ENCODE results near the gene PARP15. TPM values are rescaled to one million over a fixed set of nuclear protein-coding genes. Genes with fewer than 3 reads are reported as not detected.

The PARP15 gene
- total RNA-seq, 1 experiment from 2014 or later = 0.24 TPM

DNA sequence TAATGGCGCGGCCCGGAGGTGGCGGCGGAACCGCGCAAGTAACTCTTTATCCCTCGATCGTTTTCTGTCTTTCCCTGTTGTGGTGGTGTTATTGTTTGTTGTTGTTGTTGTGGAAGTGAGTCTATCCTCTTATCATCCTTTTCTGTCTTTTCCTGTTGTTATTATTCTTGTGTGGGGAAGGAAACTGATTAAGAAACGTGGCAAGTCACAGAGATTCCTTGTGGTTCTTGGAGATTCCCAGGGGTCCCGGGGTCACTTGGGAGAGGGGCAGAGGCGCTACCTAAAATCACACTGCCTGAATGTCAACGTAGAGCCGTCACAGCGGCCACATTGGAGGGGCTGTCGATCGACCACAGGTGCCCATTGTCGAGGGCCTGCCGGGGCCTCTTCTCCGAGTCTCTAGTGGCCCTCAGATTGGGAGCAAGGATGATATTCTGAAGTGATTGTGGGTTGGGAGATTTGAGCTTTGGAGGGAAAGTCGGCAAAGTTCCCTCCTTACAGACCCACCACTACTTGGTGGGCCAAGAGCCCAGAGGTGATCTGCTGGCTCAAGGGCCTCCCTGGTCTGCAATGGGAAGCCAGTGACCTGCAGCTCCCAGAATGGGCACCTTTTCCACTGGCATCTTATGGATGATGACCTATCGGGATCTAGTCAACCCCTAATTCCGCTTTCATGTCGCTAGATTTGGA, 104.0 kb downstream of the PARP15 start:
- peaks cover 7% of the 10 kb centered on the region; the same call in 1 of the 2 replicates for H3K4me1 ChIP-seq (ENCODE audit: insufficient read depth, low read length)
- Mint-ChIP-seq H3K9me3 (peaks cover 3 to 4% of the 10 kb centered on the region in 2 experiments; a peak in 4 of 5 replicates), H3K4me3 (peak overlapping the region; percentile 76 to 83), H3K27me3 (ENCODE audit: low read depth) (peaks cover 5% of the 10 kb centered on the region; the same call in 1 of the 2 replicates), H3K27ac (0 out of 7 replicates have a peak overlapping the region, but pooled peaks of 1 of the 3 experiments have one; percentile 0), H3K36me3 (ENCODE audit: insufficient read depth in 1 of 3, low read depth in 3 of 3) (peaks cover 0 to 10% (median 2%) of the 10 kb centered on the region in 3 experiments; a peak in 5 of 7 replicates), H3K4me1 (peaks cover 22 to 23% of the 10 kb centered on the region in 2 experiments)
- H3K4ac ChIP-seq (ENCODE audit: low read depth, low read length) = no peak overlapping the region; the same call in 1 of the 2 replicates
- H4K5ac ChIP-seq (ENCODE audit: insufficient read length, low read depth, low read length) = no peak overlapping the region
- H3K9ac ChIP-seq (ENCODE audit: extremely low read depth, insufficient read length, low read length) = peak overlapping the region; percentile 38
- H2BK5ac ChIP-seq (ENCODE audit: insufficient read length, low read length) = no peak overlapping the region
- H2BK12ac ChIP-seq (ENCODE audit: insufficient read length, low read depth, low read length) = no peak overlapping the region
- H3K56ac ChIP-seq (ENCODE audit: insufficient read length, low read depth, low read length) = no peak overlapping the region
- no peaks in the 10 kb centered on the region for H3K9me3 ChIP-seq (ENCODE audit: control insufficient read depth, low read depth, low read length)
- H3K79me2 ChIP-seq (ENCODE audit: insufficient read depth, low read length) = no peaks in the 10 kb centered on the region
- no peak overlapping the region for H4K91ac ChIP-seq (ENCODE audit: insufficient read length, low read depth, low read length)
- peak overlapping the region; percentile 59 for H2AFZ ChIP-seq (ENCODE audit: low read length)
- H2BK15ac ChIP-seq (ENCODE audit: low read depth, low read length) = no peak overlapping the region
- no peaks in the 10 kb centered on the region for H4K20me1 ChIP-seq (ENCODE audit: control insufficient read depth, insufficient read depth, insufficient read length)
- peaks cover 17% of the 10 kb centered on the region for H3K23me2 ChIP-seq (ENCODE audit: insufficient read length, low read depth, low read length, poor library complexity, severe bottlenecking)
- H3K18ac ChIP-seq (ENCODE audit: insufficient read length, low read depth, low read length) = no peak overlapping the region
- no peak overlapping the region for H3K27ac ChIP-seq (ENCODE audit: insufficient read length, low read depth, low read length)
- H2AK5ac ChIP-seq (ENCODE audit: insufficient read length, low read length) = no peak overlapping the region
- peak overlapping the region; percentile 52 for H3K4me2 ChIP-seq (ENCODE audit: insufficient read depth, insufficient read length, low read length)
- H3K14ac ChIP-seq (ENCODE audit: insufficient read depth, low read length) = peak overlapping the region; percentile 39; the same call in 1 of the 2 replicates
- no peak overlapping the region for H4K8ac ChIP-seq (replicated peaks; ENCODE audit: insufficient read length, low read depth, low read length)
- H2BK20ac ChIP-seq (ENCODE audit: low read depth, low read length, poor library complexity, severe bottlenecking) = no peak overlapping the region
- no CpG with 5 or more reads among the region's 24 CpGs for WGBS (ENCODE audit: extremely low coverage, insufficient read length, low lambda C conversion rate)
- no peaks in the 10 kb centered on the region for H3K27me3 ChIP-seq (ENCODE audit: insufficient read depth, low read length)
- no peak overlapping the region for H3T11ph ChIP-seq (ENCODE audit: low read length)
- TF ChIP-seq, protein P1, sequence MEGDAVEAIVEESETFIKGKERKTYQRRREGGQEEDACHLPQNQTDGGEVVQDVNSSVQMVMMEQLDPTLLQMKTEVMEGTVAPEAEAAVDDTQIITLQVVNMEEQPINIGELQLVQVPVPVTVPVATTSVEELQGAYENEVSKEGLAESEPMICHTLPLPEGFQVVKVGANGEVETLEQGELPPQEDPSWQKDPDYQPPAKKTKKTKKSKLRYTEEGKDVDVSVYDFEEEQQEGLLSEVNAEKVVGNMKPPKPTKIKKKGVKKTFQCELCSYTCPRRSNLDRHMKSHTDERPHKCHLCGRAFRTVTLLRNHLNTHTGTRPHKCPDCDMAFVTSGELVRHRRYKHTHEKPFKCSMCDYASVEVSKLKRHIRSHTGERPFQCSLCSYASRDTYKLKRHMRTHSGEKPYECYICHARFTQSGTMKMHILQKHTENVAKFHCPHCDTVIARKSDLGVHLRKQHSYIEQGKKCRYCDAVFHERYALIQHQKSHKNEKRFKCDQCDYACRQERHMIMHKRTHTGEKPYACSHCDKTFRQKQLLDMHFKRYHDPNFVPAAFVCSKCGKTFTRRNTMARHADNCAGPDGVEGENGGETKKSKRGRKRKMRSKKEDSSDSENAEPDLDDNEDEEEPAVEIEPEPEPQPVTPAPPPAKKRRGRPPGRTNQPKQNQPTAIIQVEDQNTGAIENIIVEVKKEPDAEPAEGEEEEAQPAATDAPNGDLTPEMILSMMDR (conservative IDR thresholded peaks at IDR 0.05) = no peak
- no peaks in the 10 kb centered on the region for H3K79me1 ChIP-seq (ENCODE audit: insufficient read depth, low read depth, low read length, poor library complexity, severe bottlenecking)
- no peak overlapping the region for H2BK120ac ChIP-seq (ENCODE audit: low read depth, low read length, poor library complexity, severe bottlenecking)
- DNase-seq = peak; percentile 47
- no peak overlapping the region for H3K23ac ChIP-seq (ENCODE audit: insufficient read length, low read depth, low read length)
